H9 (cell line): ENCODE results near the gene NRM. TPM values are rescaled to one million over a fixed set of nuclear protein-coding genes. Genes with fewer than 3 reads are reported as not detected.

Source experiments
- DNase-seq: peaks from one replicate; pipeline ENCODE4 v3.0.0-alpha.2; 2017
- H2AFZ ChIP-seq: one replicate; pipeline ENCODE4 v1.6.1; 2013; ENCODE audit warnings: mild to moderate bottlenecking, low read length, control low read depth, moderate library complexity
- H2AK5ac ChIP-seq: 2 replicates; pipeline ENCODE4 v1.6.1; 2013; ENCODE audit warnings: low read length, control low read depth, mixed read lengths; ENCODE audit not compliant: insufficient read length
- H2BK120ac ChIP-seq: one replicate; pipeline ENCODE4 v1.6.1; 2013; ENCODE audit warnings: low read depth, mild to moderate bottlenecking, low read length, control low read depth, inconsistent platforms; ENCODE audit not compliant: poor library complexity, severe bottlenecking
- H2BK12ac ChIP-seq: 2 replicates; pipeline ENCODE4 v1.6.1; 2013; ENCODE audit warnings: low read length, control low read depth, mixed read lengths, low read depth; ENCODE audit not compliant: insufficient read length
- H2BK15ac ChIP-seq: 2 replicates; pipeline ENCODE4 v1.6.1; 2013; ENCODE audit warnings: low read depth, low read length, control low read depth
- H2BK20ac ChIP-seq: one replicate; pipeline ENCODE4 v1.6.1; 2013; ENCODE audit warnings: low read depth, mild to moderate bottlenecking, low read length, control low read depth, inconsistent platforms; ENCODE audit not compliant: poor library complexity, severe bottlenecking
- H2BK5ac ChIP-seq: 2 replicates; pipeline ENCODE4 v1.6.1; 2013; ENCODE audit warnings: low read length, control low read depth, mixed read lengths; ENCODE audit not compliant: insufficient read length
- H3K14ac ChIP-seq: 2 replicates; pipeline ENCODE4 v1.6.1; 2013; ENCODE audit warnings: low read length, control low read depth; ENCODE audit not compliant: insufficient read depth
- H3K18ac ChIP-seq: 2 replicates; pipeline ENCODE4 v1.6.1; 2013; ENCODE audit warnings: low read depth, mild to moderate bottlenecking, mixed read lengths, low read length, control low read depth; ENCODE audit not compliant: insufficient read length
- H3K23ac ChIP-seq: 2 replicates; pipeline ENCODE4 v1.6.1; 2013; ENCODE audit warnings: low read length, control low read depth, mixed read lengths, low read depth; ENCODE audit not compliant: insufficient read length
- H3K23me2 ChIP-seq: 2 replicates; pipeline ENCODE4 v1.6.1; 2013; ENCODE audit warnings: low read depth, mild to moderate bottlenecking, mixed read lengths, low read length, control low read depth; ENCODE audit not compliant: insufficient read length, poor library complexity, severe bottlenecking
- H3K27ac ChIP-seq: 2 replicates; pipeline ENCODE4 v1.5.1; 2013; ENCODE audit warnings: low read length, control low read depth, mixed read lengths, low read depth; ENCODE audit not compliant: insufficient read length
- H3K27me3 ChIP-seq: 2 replicates; pipeline ENCODE4 v1.6.1; 2013; ENCODE audit warnings: low read length, control low read depth, inconsistent platforms; ENCODE audit not compliant: insufficient read depth
- H3K4ac ChIP-seq: 2 replicates; pipeline ENCODE4 v1.6.1; 2013; ENCODE audit warnings: low read depth, mild to moderate bottlenecking, control low read depth, inconsistent platforms, low read length, moderate library complexity
- H3K4me1 ChIP-seq: 2 replicates; pipeline ENCODE4 v1.6.1; 2013; ENCODE audit warnings: low read length, control low read depth, inconsistent platforms; ENCODE audit not compliant: insufficient read depth
- H3K4me2 ChIP-seq: 2 replicates; pipeline ENCODE4 v1.6.1; 2013; ENCODE audit warnings: low read length, control low read depth, mixed read lengths; ENCODE audit not compliant: insufficient read length, insufficient read depth
- H3K56ac ChIP-seq: 2 replicates; pipeline ENCODE4 v1.6.1; 2013; ENCODE audit warnings: low read depth, mild to moderate bottlenecking, mixed read lengths, low read length, control low read depth; ENCODE audit not compliant: insufficient read length
- H3K79me1 ChIP-seq: 2 replicates; pipeline ENCODE4 v1.6.1; 2013; ENCODE audit warnings: low read depth, mild to moderate bottlenecking, moderate library complexity, low read length, control low read depth, inconsistent platforms; ENCODE audit not compliant: insufficient read depth, poor library complexity, severe bottlenecking
- H3K79me2 ChIP-seq: 2 replicates; pipeline ENCODE4 v1.6.1; 2013; ENCODE audit warnings: low read length, control low read depth, inconsistent platforms; ENCODE audit not compliant: insufficient read depth
- H3K9ac ChIP-seq: 2 replicates; pipeline ENCODE4 v1.6.1; 2013; ENCODE audit warnings: low read length, control low read depth, mixed read lengths; ENCODE audit not compliant: insufficient read length; ENCODE audit errors: extremely low read depth
- H3K9me3 ChIP-seq: one replicate; pipeline ENCODE4 v1.6.1; 2013; ENCODE audit warnings: low read depth, low read length, inconsistent platforms; ENCODE audit not compliant: control insufficient read depth
- H3T11ph ChIP-seq: one replicate; pipeline ENCODE4 v1.6.1; 2013; ENCODE audit warnings: mild to moderate bottlenecking, low read length, control low read depth, inconsistent platforms
- H4K20me1 ChIP-seq: one replicate; pipeline ENCODE4 v1.6.1; 2013; ENCODE audit not compliant: control insufficient read depth, insufficient read length, insufficient read depth
- H4K5ac ChIP-seq: 2 replicates; pipeline ENCODE4 v1.6.1; 2013; ENCODE audit warnings: low read depth, mild to moderate bottlenecking, mixed read lengths, low read length, control low read depth; ENCODE audit not compliant: insufficient read length
- H4K8ac ChIP-seq: replicated peaks from 2 replicates; pipeline ENCODE4 v1.6.1; 2013; ENCODE audit warnings: low read length, control low read depth, mixed read lengths, low read depth; ENCODE audit not compliant: insufficient read length
- H4K91ac ChIP-seq: 2 replicates; pipeline ENCODE4 v1.6.1; 2013; ENCODE audit warnings: low read depth, mild to moderate bottlenecking, moderate library complexity, mixed read lengths, low read length, control low read depth; ENCODE audit not compliant: insufficient read length
- H3K27ac Mint-ChIP-seq, 3 experiments: 2 replicates in 2 of 3; 3 replicates in 1 of 3; pipeline ENCODE4 v1.8.0; 2020 to 2021; ENCODE audit warnings: mixed read lengths in 3 of 3, mild to moderate bottlenecking in 1 of 3, moderate library complexity in 1 of 3
- H3K27me3 Mint-ChIP-seq: 2 replicates; pipeline ENCODE4 v1.8.0; 2021; ENCODE audit warnings: low read depth, mild to moderate bottlenecking, moderate library complexity, mixed read lengths
- H3K36me3 Mint-ChIP-seq, 3 experiments: 2 replicates in 2 of 3; 3 replicates in 1 of 3; pipeline ENCODE4 v1.8.0; 2020 to 2021; ENCODE audit warnings: low read depth in 3 of 3, mixed read lengths in 3 of 3; ENCODE audit not compliant: insufficient read depth in 1 of 3
- H3K4me1 Mint-ChIP-seq, 2 experiments: 2 replicates each; pipeline ENCODE4 v1.8.0; 2020; ENCODE audit warnings: mixed read lengths in 2 of 2
- H3K4me3 Mint-ChIP-seq, 2 experiments: 2 replicates in 1 of 2; 3 replicates in 1 of 2; pipeline ENCODE4 v1.8.0; 2020 to 2021; ENCODE audit warnings: mild to moderate bottlenecking in 2 of 2, mixed read lengths in 2 of 2, moderate library complexity in 1 of 2
- H3K9me3 Mint-ChIP-seq, 2 experiments: 2 replicates in 1 of 2; 3 replicates in 1 of 2; pipeline ENCODE4 v1.8.0; 2020; ENCODE audit warnings: mild to moderate bottlenecking in 2 of 2, mixed read lengths in 2 of 2, moderate library complexity in 1 of 2
- WGBS: extraction: QIAGEN DNeasy Blood & Tissue Kit; methylation state at CpG from one replicate; pipeline ENCODE4 v1.1.7; 2013; ENCODE audit warnings: missing lambda C conversion rate, low lambda C conversion rate, mixed read lengths; ENCODE audit not compliant: insufficient read length; ENCODE audit errors: extremely low coverage; 5-methylcytosine and 5-hydroxymethylcytosine counted together
- total RNA-seq: library from RNA; stranded (reverse); gene quantifications from 2 replicates; pipeline ENCODE4 v1.2.1, GENCODE V29; 2021
- TF ChIP-seq, protein P1 (sequence below): fragments of 200-600 bp; sonication (generic); conservative IDR thresholded peaks from 3 replicates; pipeline ENCODE4 v1.8.0; 2021; ENCODE audit warnings: antibody characterized with exemption, mild to moderate bottlenecking

Gene NRM
- total RNA-seq, 1 experiment from 2014 or later = 36.5 TPM

DNA sequence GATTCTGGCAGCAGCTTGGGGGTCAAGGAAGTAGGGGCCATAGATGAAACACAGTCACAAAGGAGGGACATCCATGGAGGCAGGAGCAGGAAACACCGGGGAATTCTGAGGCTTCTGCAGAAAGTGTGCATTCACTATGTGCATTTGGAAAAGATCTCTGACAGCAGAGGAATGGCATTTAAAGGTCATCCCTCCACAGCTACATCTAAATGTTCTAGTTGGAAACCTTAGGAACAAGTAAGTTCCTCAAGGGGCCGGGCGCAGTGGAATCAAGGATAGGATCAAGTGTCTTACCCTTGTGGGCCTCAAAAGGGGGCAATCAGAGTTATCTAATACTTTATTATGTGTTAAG is 35.1 kb downstream of the NRM start:
- H4K8ac ChIP-seq = no peak overlapping the region
- WGBS = no CpG with 5 or more reads among the region's 3 CpGs

More for the DNA sequence above, 35.1 kb downstream of the NRM start:
- H3K4ac ChIP-seq = no peak overlapping the region
- H3K23me2 ChIP-seq = no peaks in the 10 kb centered on the region
- H4K91ac ChIP-seq = no peak overlapping the region
- DNase-seq = no peak
- no peaks in the 10 kb centered on the region for H4K20me1 ChIP-seq
- no peaks in the 10 kb centered on the region for H3K9me3 ChIP-seq
- H3K18ac ChIP-seq = no peak overlapping the region
- H4K5ac ChIP-seq = no peak overlapping the region
- no peak overlapping the region for H2AK5ac ChIP-seq
- no peak overlapping the region for H2BK12ac ChIP-seq
- H3K27me3 ChIP-seq = no peaks in the 10 kb centered on the region
- no peak overlapping the region for H2BK5ac ChIP-seq
- H3K4me2 ChIP-seq = no peak overlapping the region
- Mint-ChIP-seq H3K4me3 (no peak overlapping the region), H3K4me1 (no peaks in the 10 kb centered on the region), H3K27ac (no peak overlapping the region), H3K36me3 (peaks cover 30 to 91% (median 72%) of the 10 kb centered on the region in 3 experiments; a peak in 6 of 7 replicates), H3K9me3 (no peaks in the 10 kb centered on the region), H3K27me3 (no peaks in the 10 kb centered on the region)
- no peak overlapping the region for H3K56ac ChIP-seq
- H3K79me2 ChIP-seq = no peaks in the 10 kb centered on the region
- no peak overlapping the region for H2BK120ac ChIP-seq
- H3K4me1 ChIP-seq = no peaks in the 10 kb centered on the region
- H2BK15ac ChIP-seq = no peak overlapping the region
- no peak overlapping the region for H3K9ac ChIP-seq
- TF ChIP-seq, protein P1, sequence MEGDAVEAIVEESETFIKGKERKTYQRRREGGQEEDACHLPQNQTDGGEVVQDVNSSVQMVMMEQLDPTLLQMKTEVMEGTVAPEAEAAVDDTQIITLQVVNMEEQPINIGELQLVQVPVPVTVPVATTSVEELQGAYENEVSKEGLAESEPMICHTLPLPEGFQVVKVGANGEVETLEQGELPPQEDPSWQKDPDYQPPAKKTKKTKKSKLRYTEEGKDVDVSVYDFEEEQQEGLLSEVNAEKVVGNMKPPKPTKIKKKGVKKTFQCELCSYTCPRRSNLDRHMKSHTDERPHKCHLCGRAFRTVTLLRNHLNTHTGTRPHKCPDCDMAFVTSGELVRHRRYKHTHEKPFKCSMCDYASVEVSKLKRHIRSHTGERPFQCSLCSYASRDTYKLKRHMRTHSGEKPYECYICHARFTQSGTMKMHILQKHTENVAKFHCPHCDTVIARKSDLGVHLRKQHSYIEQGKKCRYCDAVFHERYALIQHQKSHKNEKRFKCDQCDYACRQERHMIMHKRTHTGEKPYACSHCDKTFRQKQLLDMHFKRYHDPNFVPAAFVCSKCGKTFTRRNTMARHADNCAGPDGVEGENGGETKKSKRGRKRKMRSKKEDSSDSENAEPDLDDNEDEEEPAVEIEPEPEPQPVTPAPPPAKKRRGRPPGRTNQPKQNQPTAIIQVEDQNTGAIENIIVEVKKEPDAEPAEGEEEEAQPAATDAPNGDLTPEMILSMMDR = no peak
- H3K14ac ChIP-seq = no peak overlapping the region
- H3K79me1 ChIP-seq = no peaks in the 10 kb centered on the region
- H3K27ac ChIP-seq = no peak overlapping the region
- H3T11ph ChIP-seq = no peak overlapping the region
- no peak overlapping the region for H3K23ac ChIP-seq
- no peak overlapping the region for H2BK20ac ChIP-seq
- H2AFZ ChIP-seq = no peak overlapping the region
